GM23248 (cell line): ENCODE measurements around the gene CXCL1. TPM values are rescaled to one million over a fixed set of nuclear protein-coding genes. Genes with fewer than 3 reads are reported as not detected.
A peak's percentile ranks its signal among the peaks of the same experiment; 100 is the strongest.

Source experiments
- DNase-seq: peaks from one replicate; pipeline ENCODE4 v3.0.0-alpha.2; 2015
- H2AFZ ChIP-seq: fragments of 200-600 bp; sonication (generic); 2 replicates; pipeline ENCODE4 v1.6.1; 2016; ENCODE audit warnings: antibody characterized with exemption
- H3F3A ChIP-seq: fragments of 200-600 bp; sonication (generic); 2 replicates; pipeline ENCODE4 v1.6.1; 2016; ENCODE audit warnings: mild to moderate bottlenecking, antibody characterized with exemption, mixed run types; ENCODE audit not compliant: insufficient read depth
- H3K27ac ChIP-seq: fragments of 200-600 bp; sonication (generic); 2 replicates; pipeline ENCODE4 v1.5.1; 2016; ENCODE audit warnings: mild to moderate bottlenecking
- H3K27me3 ChIP-seq: fragments of 200-600 bp; sonication (generic); replicated peaks from 2 replicates; pipeline ENCODE4 v1.6.1; 2016; ENCODE audit warnings: mild to moderate bottlenecking; ENCODE audit not compliant: insufficient read depth
- H3K36me3 ChIP-seq: fragments of 200-600 bp; sonication (generic); 2 replicates; pipeline ENCODE4 v1.6.1; 2016; ENCODE audit warnings: low read depth, mild to moderate bottlenecking
- H3K4me1 ChIP-seq: fragments of 200-600 bp; sonication (generic); 2 replicates; pipeline ENCODE4 v1.6.1; 2016; ENCODE audit warnings: mild to moderate bottlenecking; ENCODE audit not compliant: insufficient read depth
- H3K4me2 ChIP-seq: fragments of 200-600 bp; sonication (generic); one replicate; pipeline ENCODE4 v1.6.1; 2016; ENCODE audit warnings: mild to moderate bottlenecking; ENCODE audit not compliant: unreplicated experiment
- H3K4me3 ChIP-seq: fragments of 200-600 bp; sonication (generic); 2 replicates; pipeline ENCODE4 v1.5.1; 2016; ENCODE audit warnings: mild to moderate bottlenecking
- H3K79me2 ChIP-seq: fragments of 200-600 bp; sonication (generic); 2 replicates; pipeline ENCODE4 v1.6.1; 2016; ENCODE audit warnings: mild to moderate bottlenecking; ENCODE audit not compliant: insufficient read depth
- H3K9ac ChIP-seq: fragments of 200-600 bp; sonication (generic); 2 replicates; pipeline ENCODE4 v1.6.1; 2016; ENCODE audit warnings: mild to moderate bottlenecking
- H3K9me2 ChIP-seq: fragments of 200-600 bp; sonication (generic); 2 replicates; pipeline ENCODE4 v1.6.1; 2016; ENCODE audit warnings: mixed run types, mild to moderate bottlenecking, moderate library complexity; ENCODE audit not compliant: insufficient read depth
- H3K9me3 ChIP-seq: fragments of 200-600 bp; sonication (generic); one replicate; pipeline ENCODE4 v1.6.1; 2017; ENCODE audit warnings: low read depth
- H4K20me1 ChIP-seq: fragments of 200-600 bp; sonication (generic); 2 replicates; pipeline ENCODE4 v1.6.0; 2016; ENCODE audit not compliant: insufficient read depth
- EZH2 ChIP-seq: fragments of 200-600 bp; sonication (generic); IDR thresholded peaks from 2 replicates; pipeline ENCODE4 v1.6.1; 2018; ENCODE audit warnings: antibody characterized with exemption, mild to moderate bottlenecking; ENCODE audit not compliant: insufficient read depth, poor library complexity, severe bottlenecking
- EZH2phosphoT487 ChIP-seq: fragments of 200-600 bp; sonication (generic); IDR thresholded peaks from 2 replicates; pipeline ENCODE4 v1.6.1; 2018; ENCODE audit warnings: antibody characterized with exemption, moderate library complexity, mild to moderate bottlenecking, low read depth; ENCODE audit not compliant: insufficient read depth
- WGBS, 2 experiments: methylation state at CpG; one replicate each; pipeline ENCODE4 v1.1.6; 2015 to 2017; ENCODE audit warnings: low lambda C conversion rate in 2 of 2, low coverage in 1 of 2; ENCODE audit errors: missing lambda C conversion rate in 2 of 2; 5-methylcytosine and 5-hydroxymethylcytosine counted together
- in situ Hi-C: fragments of 300-500 bp; cut with MboI; formaldehyde crosslinking; loops from 2 replicates; pipeline ENCODE4 v1.15.0; 2020
- polyA plus RNA-seq: library from polyadenylated mRNA; unstranded; fragments of >200 nt; fragmentation: Nextera tagmentation; extraction: Ambion mirVana; gene quantifications from 2 replicates; pipeline ENCODE4 v1.2.1, GENCODE V29; 2016
- total RNA-seq: library from RNA; depleted of rRNA; stranded (reverse); fragments of >200 nt; shearing (Covaris generic); gene quantifications from 2 replicates; pipeline ENCODE4 v1.2.3, GENCODE V29; 2014

CXCL1 gene
- total and polyA plus RNA-seq, 2 experiments from 2014 or later, result 12.6 to 14.8 TPM

DNA sequence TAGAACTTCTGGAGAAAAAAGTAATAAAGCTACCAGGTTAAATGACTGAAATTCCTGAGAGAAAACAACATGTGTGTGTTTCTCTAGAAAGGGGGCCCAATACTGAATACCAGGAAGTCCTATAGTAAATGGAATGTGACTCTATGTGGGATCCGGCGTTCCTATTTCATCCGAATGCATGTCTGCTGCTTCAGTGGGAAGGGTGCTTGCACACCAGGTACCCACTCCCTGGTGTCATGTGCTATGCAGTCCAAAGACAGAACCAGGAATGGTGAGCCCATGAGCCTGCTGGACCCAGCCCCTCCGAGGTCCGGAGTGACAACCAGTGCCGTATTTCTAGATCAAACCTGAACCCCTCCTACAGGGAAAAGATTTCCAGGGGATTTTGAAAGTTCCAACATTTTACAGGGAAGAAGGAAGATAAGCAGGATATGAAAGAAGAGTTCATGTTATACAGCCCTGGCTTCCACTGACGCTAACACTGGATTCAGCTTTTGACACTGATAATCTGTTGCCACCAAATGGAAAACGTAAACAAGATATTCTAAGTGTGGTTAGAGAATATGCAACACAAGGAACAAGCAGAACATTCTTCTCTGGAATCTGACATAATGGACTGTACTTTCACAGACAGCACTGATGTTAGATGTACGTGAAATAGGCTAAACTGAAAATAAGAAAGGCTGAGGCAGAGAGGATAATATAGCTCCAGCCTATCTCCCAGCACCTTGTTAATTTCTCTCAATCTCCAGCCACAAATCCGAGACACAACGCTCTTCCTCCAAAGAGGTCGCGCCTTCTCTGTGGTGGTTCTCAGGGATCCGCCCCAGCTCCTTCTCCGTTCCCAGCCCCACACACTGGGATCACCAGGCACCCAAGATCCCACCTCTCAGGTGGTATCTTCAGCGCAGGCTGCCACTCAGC, 725 bp upstream of the CXCL1 start:
- no peaks in the 10 kb centered on the region for H3K9me3 ChIP-seq
- H3K4me1 ChIP-seq, result no peaks in the 10 kb centered on the region
- no peaks in the 10 kb centered on the region for H3K79me2 ChIP-seq
- peak overlapping the region; percentile 93 for H2AFZ ChIP-seq
- H3K4me2 ChIP-seq, result peak overlapping the region; percentile 76
- no peaks in the 10 kb centered on the region for H4K20me1 ChIP-seq
- in situ Hi-C loops, result no loop called here
- peak overlapping the region; percentile 67 for H3K9ac ChIP-seq
- no peak for DNase-seq
- no peaks in the 10 kb centered on the region for H3K9me2 ChIP-seq
- H3K4me3 ChIP-seq, result peak overlapping the region; percentile 77
- H3K36me3 ChIP-seq, result no peaks in the 10 kb centered on the region
- peaks cover 8% of the 10 kb centered on the region; the same call in 1 of the 2 replicates for H3F3A ChIP-seq
- WGBS, 2 experiments, result 52 to 56% methylated on average over 16 of the region's 16 CpGs
- no peak overlapping the region for H3K27ac ChIP-seq
- TF ChIP-seq EZH2 (no peak), EZH2phosphoT487 (no peak)
- no peaks in the 10 kb centered on the region for H3K27me3 ChIP-seq

DNA sequence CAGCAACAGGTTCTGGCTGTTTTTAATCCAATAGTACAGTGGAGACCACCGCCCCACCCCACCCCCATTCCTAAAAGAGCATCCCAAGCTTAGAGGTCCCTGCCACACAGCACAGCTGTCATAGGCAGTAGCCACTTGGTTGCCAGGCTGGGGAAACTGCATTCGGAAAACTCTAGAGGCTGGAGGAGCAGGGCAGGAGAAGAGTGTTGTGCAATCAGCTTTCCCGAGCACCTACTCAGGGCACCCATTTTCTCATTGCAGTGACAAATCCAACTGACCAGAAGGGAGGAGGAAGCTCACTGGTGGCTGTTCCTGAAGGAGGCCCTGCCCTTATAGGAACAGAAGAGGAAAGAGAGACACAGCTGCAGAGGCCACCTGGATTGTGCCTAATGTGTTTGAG, 1.1 kb downstream of the CXCL1 start:
- H3K4me2 ChIP-seq, result peak overlapping the region; percentile 23
- no peak for TF ChIP-seq EZH2phosphoT487
- no peak for TF ChIP-seq EZH2
- peak overlapping the region; percentile 77 for H3K4me3 ChIP-seq
- H3K27ac ChIP-seq, result no peak overlapping the region
- in situ Hi-C loops, result no loop called here
- DNase-seq, result no peak
- no peaks in the 10 kb centered on the region for H3K79me2 ChIP-seq
- peaks cover 11% of the 10 kb centered on the region; the same call in 1 of the 2 replicates for H3F3A ChIP-seq
- 90 to 93% methylated on average over 3 of the region's 3 CpGs for WGBS, 2 experiments
- H3K9me2 ChIP-seq, result no peaks in the 10 kb centered on the region
- H3K9ac ChIP-seq, result no peak overlapping the region
- peaks cover 4% of the 10 kb centered on the region for H3K4me1 ChIP-seq
- H3K36me3 ChIP-seq, result no peaks in the 10 kb centered on the region
- H2AFZ ChIP-seq, result no peak overlapping the region
- H4K20me1 ChIP-seq, result no peaks in the 10 kb centered on the region
- H3K9me3 ChIP-seq, result no peaks in the 10 kb centered on the region
- H3K27me3 ChIP-seq, result no peaks in the 10 kb centered on the region

DNA sequence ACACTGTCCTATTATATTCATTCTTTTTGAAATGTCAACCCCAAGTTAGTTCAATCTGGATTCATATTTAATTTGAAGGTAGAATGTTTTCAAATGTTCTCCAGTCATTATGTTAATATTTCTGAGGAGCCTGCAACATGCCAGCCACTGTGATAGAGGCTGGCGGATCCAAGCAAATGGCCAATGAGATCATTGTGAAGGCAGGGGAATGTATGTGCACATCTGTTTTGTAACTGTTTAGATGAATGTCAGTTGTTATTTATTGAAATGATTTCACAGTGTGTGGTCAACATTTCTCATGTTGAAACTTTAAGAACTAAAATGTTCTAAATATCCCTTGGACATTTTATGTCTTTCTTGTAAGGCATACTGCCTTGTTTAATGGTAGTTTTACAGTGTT, 1.6 kb downstream of the CXCL1 start:
- H2AFZ ChIP-seq, result no peak overlapping the region
- H3K36me3 ChIP-seq, result no peaks in the 10 kb centered on the region
- H3K27me3 ChIP-seq, result no peaks in the 10 kb centered on the region
- no peaks in the 10 kb centered on the region for H3K79me2 ChIP-seq
- no peaks in the 10 kb centered on the region for H3K9me2 ChIP-seq
- H3K9ac ChIP-seq, result no peak overlapping the region
- no peak for DNase-seq
- peaks cover 9% of the 10 kb centered on the region for H3K4me1 ChIP-seq
- WGBS, 2 experiments, result 96 to 100% methylated on average over 1 of the region's 1 CpG
- H3F3A ChIP-seq, result peaks cover 15% of the 10 kb centered on the region; the same call in 1 of the 2 replicates
- H3K9me3 ChIP-seq, result no peaks in the 10 kb centered on the region
- H3K4me2 ChIP-seq, result peak overlapping the region; percentile 23
- peak overlapping the region; percentile 77; the same call in 1 of the 2 replicates for H3K4me3 ChIP-seq
- no peak overlapping the region for H3K27ac ChIP-seq
- TF ChIP-seq EZH2phosphoT487 (no peak), EZH2 (no peak)
- in situ Hi-C loops, result no loop called here
- H4K20me1 ChIP-seq, result no peaks in the 10 kb centered on the region

DNA sequence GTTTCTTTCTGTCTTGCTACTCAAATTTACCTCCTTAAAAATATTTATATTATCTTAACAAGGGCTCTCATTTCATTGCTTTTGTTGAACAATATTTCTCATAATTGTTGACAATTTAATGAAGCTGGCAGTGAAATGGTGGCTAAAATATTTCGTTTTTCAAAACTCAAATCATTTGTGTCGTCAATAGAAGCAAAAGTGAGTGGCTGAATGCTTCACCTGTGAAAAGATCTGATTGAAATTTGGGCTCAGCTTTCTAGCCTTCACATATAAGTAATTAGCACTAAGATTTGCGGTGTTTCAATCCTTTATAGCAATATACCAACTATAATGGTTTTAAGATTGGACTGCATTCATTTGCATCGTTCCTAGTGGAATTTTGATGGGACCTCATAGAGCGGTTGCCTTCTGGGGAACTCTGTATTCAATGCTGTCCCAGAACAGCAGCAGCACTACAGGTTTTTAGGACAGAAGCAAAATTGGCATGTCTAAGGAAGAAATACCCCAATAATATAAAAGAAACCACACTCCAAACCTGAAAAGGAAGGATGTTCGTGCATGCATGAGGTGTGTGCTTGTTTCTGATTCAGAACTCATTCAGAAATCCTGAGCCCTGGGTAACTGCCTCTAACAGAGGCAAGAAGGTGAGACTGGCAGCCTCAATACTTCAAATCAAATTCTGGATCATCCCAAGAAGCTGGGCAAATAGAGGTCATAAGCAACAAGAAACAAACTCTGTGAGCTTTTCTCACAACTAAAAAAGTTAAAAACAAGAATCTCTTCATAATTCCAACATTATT, 2.5 kb downstream of the CXCL1 start:
- no peak for DNase-seq
- H3F3A ChIP-seq, result peaks cover 15% of the 10 kb centered on the region; the same call in 1 of the 2 replicates
- WGBS, 2 experiments, result 95 to 98% methylated on average over 6 of the region's 6 CpGs
- H3K4me3 ChIP-seq, result no peak overlapping the region
- H3K27me3 ChIP-seq, result no peaks in the 10 kb centered on the region
- H4K20me1 ChIP-seq, result no peaks in the 10 kb centered on the region
- no peak overlapping the region for H3K27ac ChIP-seq
- no peaks in the 10 kb centered on the region for H3K79me2 ChIP-seq
- in situ Hi-C loops, result no loop called here
- H3K9me3 ChIP-seq, result no peaks in the 10 kb centered on the region
- H3K9me2 ChIP-seq, result no peaks in the 10 kb centered on the region
- no peaks in the 10 kb centered on the region for H3K36me3 ChIP-seq
- no peak overlapping the region for H3K9ac ChIP-seq
- no peak overlapping the region for H2AFZ ChIP-seq
- no peak overlapping the region for H3K4me2 ChIP-seq
- TF ChIP-seq EZH2 (no peak), EZH2phosphoT487 (no peak)
- peaks cover 9% of the 10 kb centered on the region for H3K4me1 ChIP-seq
